Measurements from ENCODE around the gene G3BP2.
A peak's percentile ranks its signal among the peaks of the same experiment; 100 is the strongest.
"Not testable (repeated sequence)": the region's sequence is repeated elsewhere in the genome, so short reads cannot be mapped to it uniquely, and the experiment has no call there.

Gene G3BP2

GRCh38 chr4:75673027-75673958 lies at the start of gene G3BP2:
G3BP2 (minus strand) TSS chr4:75673411; CDS start chr4:75662025, 11,386 bp downstream.
- DNase-seq (ENCODE audit: low read depth), result peak; percentile 95

GRCh38 chr4:75722417-75722816 lies 49.2 kb upstream of the G3BP2 start:
- no peak for DNase-seq (ENCODE audit: low read depth)

DNA sequence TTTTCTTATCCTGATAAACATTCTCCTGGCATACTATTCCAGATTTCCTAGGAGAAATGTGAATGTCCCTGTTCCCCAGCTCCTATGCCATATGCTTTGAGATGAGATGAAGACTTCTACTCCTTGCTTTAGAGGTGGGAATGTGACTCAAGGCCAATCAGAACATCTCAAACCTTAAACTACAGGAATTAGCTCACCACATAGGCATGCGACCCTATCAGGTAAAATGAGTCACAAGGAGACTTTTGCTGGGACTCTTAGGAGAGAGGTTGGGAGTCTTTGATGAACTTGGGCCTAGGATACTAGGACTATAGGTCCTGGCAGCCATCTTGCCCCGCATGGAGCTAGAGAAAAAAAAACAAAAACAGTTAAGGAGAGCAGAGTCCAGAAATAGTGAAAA lies 45.3 kb upstream of the G3BP2 start:
- DNase-seq (ENCODE audit: low read depth), result no peak

DNA sequence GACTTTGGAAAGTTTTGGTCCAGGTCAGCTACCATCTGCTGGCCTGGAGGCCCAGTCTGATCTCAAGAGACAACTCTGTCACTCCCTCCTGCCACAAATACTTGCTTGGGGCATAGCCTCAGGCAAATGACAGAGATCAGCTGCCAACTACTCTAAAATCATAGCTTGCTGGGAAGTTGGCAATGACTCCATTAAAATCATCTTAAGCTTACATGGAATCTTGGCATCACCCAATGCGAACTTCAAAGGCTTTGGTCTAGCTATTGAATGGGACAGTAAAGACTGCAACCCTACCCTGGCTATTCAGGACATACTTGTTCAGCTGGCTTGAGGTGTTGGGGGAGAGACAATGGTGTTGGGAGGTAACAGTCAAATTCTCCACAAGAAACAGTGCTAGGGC lies 44.2 kb upstream of the G3BP2 start:
- no peak for DNase-seq (ENCODE audit: low read depth)

- not testable (repeated sequence) for DNase-seq (ENCODE audit: low read depth)
Measured at GRCh38 chr4:75716054-75716453, 42.8 kb upstream of the G3BP2 start.

GRCh38 chr4:75715105-75715799 lies 42.0 kb upstream of the G3BP2 start:
- no peak for DNase-seq (ENCODE audit: low read depth)

GRCh38 chr4:75714704-75715103 lies 41.5 kb upstream of the G3BP2 start:
- no peak for DNase-seq (ENCODE audit: low read depth)

DNA sequence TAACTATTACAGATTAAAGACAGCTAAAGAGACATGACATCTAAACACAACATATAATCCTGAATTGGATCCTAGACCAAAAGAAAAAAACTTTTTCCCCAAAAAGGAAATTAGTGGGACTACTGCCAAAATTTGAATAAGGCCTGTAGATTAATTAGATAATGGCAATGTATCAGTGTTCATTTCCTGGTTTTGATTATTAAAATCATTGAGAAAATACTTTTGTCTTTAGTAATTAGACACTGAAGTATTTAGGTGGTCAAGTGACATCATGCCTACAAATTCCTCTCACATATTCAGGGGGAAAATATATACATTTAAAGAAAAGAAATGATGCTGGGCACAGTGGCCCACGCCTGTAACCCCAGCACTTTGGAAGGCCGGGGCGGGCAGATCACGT lies 40.8 kb upstream of the G3BP2 start:
- no peak for DNase-seq (ENCODE audit: low read depth)

DNA sequence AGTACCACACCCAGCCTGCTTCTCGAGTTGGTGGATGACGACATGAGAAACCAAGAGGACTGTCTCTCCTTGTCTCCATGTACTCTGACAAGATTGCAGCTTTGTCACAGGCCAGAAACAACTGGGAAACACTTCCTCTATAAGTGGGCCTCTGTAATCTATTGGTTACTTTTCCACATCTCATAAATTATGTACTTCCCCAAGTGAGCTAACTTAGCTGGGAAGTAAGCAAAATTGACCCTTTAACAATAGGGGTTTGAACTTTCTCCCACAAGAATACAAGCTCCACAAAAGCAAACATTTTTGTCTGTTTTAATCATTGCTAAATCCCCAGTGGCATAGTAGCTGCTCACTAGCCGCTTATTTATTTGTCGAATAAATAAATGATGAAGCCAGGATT lies 37.0 kb upstream of the G3BP2 start:
- no peak for DNase-seq (ENCODE audit: low read depth)

GRCh38 chr4:75708218-75708691 lies 35.0 kb upstream of the G3BP2 start:
- no peak for DNase-seq (ENCODE audit: low read depth)

DNA sequence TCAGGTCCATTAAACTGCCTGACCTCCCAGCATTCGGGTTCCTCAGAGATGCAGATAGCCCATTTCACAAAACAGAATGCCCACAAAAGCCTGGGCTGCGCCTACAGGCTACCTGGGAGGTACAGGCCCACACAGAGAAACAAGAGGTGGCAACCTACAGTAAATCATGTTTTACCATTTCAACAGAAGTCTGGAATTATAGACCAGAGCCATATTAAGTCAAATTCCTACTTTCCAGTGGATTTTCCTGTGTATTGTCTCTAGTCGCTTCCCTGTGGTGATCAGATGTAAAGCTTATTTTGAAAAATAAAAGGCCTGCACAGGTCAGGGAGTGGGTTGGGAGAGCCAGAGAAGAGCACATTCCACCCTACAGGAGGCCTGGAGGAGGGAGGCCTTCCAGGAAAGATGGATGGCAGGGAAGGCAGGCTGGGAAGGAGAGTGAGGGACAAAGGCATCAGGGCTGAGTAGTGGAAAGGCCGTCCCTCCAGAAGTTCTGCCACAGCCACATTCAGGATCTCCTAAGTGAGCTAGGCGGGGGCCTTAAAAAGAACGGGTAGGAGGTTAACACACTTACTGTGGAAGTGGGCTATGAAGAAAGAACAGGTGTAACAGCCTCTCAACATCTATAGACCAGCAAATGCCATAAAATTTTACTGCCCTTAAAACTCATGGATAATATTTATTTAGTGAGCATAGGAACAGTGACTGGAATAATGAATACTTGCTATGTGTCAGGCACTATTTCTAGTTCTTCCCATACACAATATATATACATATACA lies 32.2 kb upstream of the G3BP2 start:
- DNase-seq (ENCODE audit: low read depth), result no peak

DNA sequence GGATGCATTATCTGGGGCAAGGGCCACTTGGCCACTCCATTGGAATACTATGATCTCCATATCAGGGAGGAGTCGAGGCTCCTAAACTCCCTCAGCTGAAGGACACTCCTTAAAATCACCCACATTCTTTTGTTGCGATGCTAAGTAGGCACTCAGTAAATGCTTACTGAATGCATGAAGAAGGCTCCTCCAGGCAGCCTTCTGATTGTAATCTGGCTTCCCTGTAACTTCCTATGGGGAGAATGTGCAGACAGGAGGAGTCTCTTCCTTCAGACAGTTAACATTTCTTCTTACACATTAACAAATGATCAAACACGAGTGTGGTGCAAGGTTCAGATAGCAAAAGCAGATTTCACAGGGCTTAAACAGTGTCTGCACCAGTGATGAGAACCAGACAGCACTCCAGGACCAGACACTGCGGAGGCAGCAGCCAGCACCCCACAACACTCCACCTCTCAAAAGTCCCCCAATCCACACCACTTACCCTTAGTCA lies 29.8 kb upstream of the G3BP2 start:
- DNase-seq (ENCODE audit: low read depth), result no peak

DNA sequence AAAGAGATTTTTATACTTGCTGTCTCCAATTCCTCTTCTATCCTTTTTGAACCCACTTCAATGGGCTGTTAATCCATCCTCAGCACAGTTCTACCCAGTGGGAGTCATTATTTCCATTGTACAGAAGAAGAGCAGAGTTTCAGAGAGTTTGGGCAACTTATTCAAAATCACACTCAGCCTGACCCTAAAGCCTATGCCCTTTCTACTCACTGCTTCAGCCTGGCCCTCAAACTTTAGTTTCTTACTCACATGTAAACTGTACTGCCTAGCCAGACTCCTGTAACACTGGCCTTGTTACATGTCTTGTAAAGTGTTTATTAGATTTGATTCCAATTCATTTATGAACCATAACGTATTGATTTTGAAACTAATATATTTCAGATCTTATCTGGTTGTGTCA lies 26.1 kb upstream of the G3BP2 start:
- DNase-seq (ENCODE audit: low read depth), result no peak

- no peak for DNase-seq (ENCODE audit: low read depth)
Measured at GRCh38 chr4:75698963-75699228, 25.7 kb upstream of the G3BP2 start.

GRCh38 chr4:75698162-75698962 lies 25.2 kb upstream of the G3BP2 start:
- DNase-seq (ENCODE audit: low read depth), result no peak

DNA sequence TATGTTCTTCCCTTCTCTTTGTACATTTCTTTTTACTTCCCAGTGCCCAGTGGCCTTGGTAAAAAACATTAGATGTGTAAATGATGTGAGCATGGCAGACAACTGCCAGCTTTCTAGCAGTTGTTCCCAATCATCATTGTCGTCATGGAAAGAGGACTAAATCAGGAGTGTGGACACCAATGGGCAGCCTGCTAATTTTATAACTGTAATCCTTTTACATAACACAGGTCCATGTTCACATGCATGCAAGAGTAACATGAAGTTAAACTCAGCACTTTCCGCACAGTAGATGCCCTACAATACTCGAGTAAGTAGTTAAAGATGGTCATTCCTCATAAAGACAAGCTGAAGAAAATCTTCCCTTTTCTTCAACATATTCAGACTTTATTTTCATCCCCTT lies 23.4 kb upstream of the G3BP2 start:
- DNase-seq (ENCODE audit: low read depth), result no peak

- no peak for DNase-seq (ENCODE audit: low read depth)
Measured at GRCh38 chr4:75696071-75696470, 22.9 kb upstream of the G3BP2 start.

- not testable (repeated sequence) for DNase-seq (ENCODE audit: low read depth)
Measured at GRCh38 chr4:75692066-75692465, 18.9 kb upstream of the G3BP2 start.

DNA sequence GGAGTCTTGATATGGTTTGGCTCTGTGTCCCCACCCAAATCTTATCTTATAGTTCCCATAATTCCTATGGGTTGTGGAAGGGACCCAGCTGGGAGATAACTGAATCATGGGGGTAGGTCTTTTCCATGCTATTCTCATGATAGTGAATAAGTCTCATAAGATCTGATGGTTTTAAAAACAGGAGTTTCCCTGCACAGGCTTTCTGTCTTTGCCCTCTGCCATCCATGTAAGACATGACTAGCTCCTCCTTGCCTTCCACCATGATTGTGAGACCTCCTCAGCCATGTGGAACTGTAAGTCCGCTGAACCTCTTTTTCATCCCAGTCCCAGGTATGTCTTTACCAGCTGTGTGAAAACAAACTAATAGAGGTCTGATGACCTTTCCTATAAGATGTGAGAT lies 13.9 kb upstream of the G3BP2 start:
- DNase-seq (ENCODE audit: low read depth), result not testable (repeated sequence)

- DNase-seq (ENCODE audit: low read depth), result no peak
Measured at GRCh38 chr4:75686346-75686745, 13.1 kb upstream of the G3BP2 start.

- no peak for DNase-seq (ENCODE audit: low read depth)
Measured at GRCh38 chr4:75685546-75686189, 12.5 kb upstream of the G3BP2 start.
